PC-3 (cell line): ENCODE measurements around the gene TTYH2. TPM values are rescaled to one million over a fixed set of nuclear protein-coding genes. Genes with fewer than 3 reads are reported as not detected.

Experiments used
- ATAC-seq: fragments of 200-7000 bp; cut with Tn5 transposase; 2 replicates; pipeline ENCODE4 v1.9.1; 2020; ENCODE audit warnings: mild to moderate bottlenecking, moderate library complexity
- BruUV-seq: library from RNA; stranded (reverse); fragments of 400-500 nt; replicated peaks from 2 replicates; lab custom pipeline; 2021; lab: Mats Ljungman, UMichigan
- CTCF ChIA-PET: fragments of 300-600 bp; sonication (Branson Sonifier 250); formaldehyde crosslinking; loops from one replicate; lab custom pipeline; 2022; ENCODE audit warnings: antibody characterized with exemption; lab: Charles Lee
- POLR2A ChIA-PET: fragments of 300-600 bp; sonication (Branson Sonifier 250); formaldehyde crosslinking; loops from one replicate; lab custom pipeline; 2022; ENCODE audit warnings: antibody characterized with exemption; ENCODE audit not compliant: unreplicated experiment; lab: Charles Lee
- DNase-seq: peaks from one replicate; pipeline ENCODE4 v3.0.0-alpha.2; 2015
- H2AFZ ChIP-seq: fragments of 300-600 bp; sonication (generic); 2 replicates; pipeline ENCODE4 v1.6.0; 2016; ENCODE audit warnings: antibody characterized with exemption, low read length
- H3F3A ChIP-seq: fragments of 300-600 bp; sonication (generic); one replicate; pipeline ENCODE4 v1.6.0; 2017; ENCODE audit warnings: antibody characterized with exemption, low read length, control low read depth, mild to moderate bottlenecking; ENCODE audit not compliant: unreplicated experiment
- H3K27ac ChIP-seq: fragments of 300-600 bp; sonication (generic); 2 replicates; pipeline ENCODE4 v1.5.1; 2016; ENCODE audit warnings: mild to moderate bottlenecking, low read length
- H3K27me3 ChIP-seq: fragments of 300-600 bp; sonication (generic); 2 replicates; pipeline ENCODE4 v1.6.1; 2016; ENCODE audit warnings: low read length, mixed read lengths
- H3K36me3 ChIP-seq: fragments of 300-600 bp; sonication (generic); 2 replicates; pipeline ENCODE4 v1.6.1; 2016; ENCODE audit warnings: low read depth, mixed run types, low read length, mixed read lengths
- H3K4me1 ChIP-seq: fragments of 300-600 bp; sonication (generic); 2 replicates; pipeline ENCODE4 v1.5.1; 2016; ENCODE audit warnings: low read length; ENCODE audit not compliant: insufficient read depth
- H3K4me2 ChIP-seq: fragments of 300-600 bp; sonication (generic); 2 replicates; pipeline ENCODE4 v1.6.0; 2016; ENCODE audit warnings: low read length
- H3K4me3 ChIP-seq: fragments of 300-600 bp; sonication (generic); 2 replicates; pipeline ENCODE4 v1.5.1; 2016; ENCODE audit warnings: mild to moderate bottlenecking, low read length, mixed read lengths
- H3K79me2 ChIP-seq: fragments of 300-600 bp; sonication (generic); 2 replicates; pipeline ENCODE4 v1.6.1; 2017; ENCODE audit warnings: low read length, mixed read lengths
- H3K9ac ChIP-seq: fragments of 300-600 bp; sonication (generic); 2 replicates; pipeline ENCODE4 v1.6.0; 2016; ENCODE audit warnings: mild to moderate bottlenecking, low read length
- H3K9me2 ChIP-seq: fragments of 300-600 bp; sonication (generic); replicated peaks from 2 replicates; pipeline ENCODE4 v1.6.1; 2016; ENCODE audit warnings: mixed run types, low read length, mixed read lengths
- H3K9me3 ChIP-seq: fragments of 300-600 bp; sonication (generic); 2 replicates; pipeline ENCODE4 v1.6.1; 2016; ENCODE audit warnings: low read length, mixed read lengths
- H4K20me1 ChIP-seq: fragments of 300-600 bp; sonication (generic); 2 replicates; pipeline ENCODE4 v1.6.1; 2016; ENCODE audit warnings: low read length, mixed read lengths
- CTCF ChIP-seq: fragments of 300-600 bp; sonication (generic); conservative IDR thresholded peaks from 2 replicates; pipeline ENCODE4 v1.5.1; 2017; ENCODE audit warnings: antibody characterized with exemption, low read depth, mild to moderate bottlenecking, low read length
- EZH2 ChIP-seq: fragments of 300-600 bp; sonication (generic); IDR thresholded peaks from one replicate; pipeline ENCODE4 v1.6.1; 2017; ENCODE audit warnings: antibody characterized with exemption, mild to moderate bottlenecking, low read length; ENCODE audit not compliant: unreplicated experiment
- EZH2phosphoT487 ChIP-seq: fragments of 300-600 bp; sonication (generic); IDR thresholded peaks from 2 replicates; pipeline ENCODE4 v1.6.1; 2018; ENCODE audit warnings: mild to moderate bottlenecking, antibody characterized with exemption, low read length, borderline replicate concordance
- intact Hi-C: fragments of 100-400 bp; cut with micrococcal nuclease; formaldehyde crosslinking; loops from 2 replicates; pipeline ENCODE4 v1.9.0; 2023
- total RNA-seq: library from RNA; depleted of rRNA; stranded (reverse); fragments of >200 nt; gene quantifications from 2 replicates; pipeline ENCODE4 v1.2.3, GENCODE V29; 2014

Gene TTYH2
- total RNA-seq, 1 experiment from 2014 or later, result 17.6 TPM

- CTCF ChIA-PET, result interaction anchor here (0.7 kb wide), 1 partner anchor 1620 kb away, joined by 7 read pairs; no protein-coding TSS in a partner anchor
- H3K4me3 ChIP-seq, result no peak overlapping the region
- no peak for TF ChIP-seq EZH2phosphoT487
- TF ChIP-seq CTCF, result no peak; the same call in 1 of the 2 replicates
- no peak for TF ChIP-seq EZH2
- POLR2A ChIA-PET, result interaction anchor here (0.6 kb wide), 1 partner anchor 1880 kb away, joined by 4 read pairs; no protein-coding TSS in a partner anchor
- BruUV-seq, result no TSS peak
- H3K9ac ChIP-seq, result no peak overlapping the region
- H3K36me3 ChIP-seq, result no peaks in the 10 kb centered on the region
- H3K4me2 ChIP-seq, result no peak overlapping the region
- no peaks in the 10 kb centered on the region for H3F3A ChIP-seq
- no peak overlapping the region for H3K27ac ChIP-seq
- peaks cover 68% of the 10 kb centered on the region for H3K27me3 ChIP-seq
- no peaks in the 10 kb centered on the region for H3K9me2 ChIP-seq
- intact Hi-C loops, result loop anchor here (2.0 kb wide), 1 partner anchor 520 kb away; no protein-coding TSS in a partner anchor
- no peaks in the 10 kb centered on the region for H4K20me1 ChIP-seq
- no peaks in the 10 kb centered on the region for H3K79me2 ChIP-seq
- no peaks in the 10 kb centered on the region for H3K9me3 ChIP-seq
- no peak overlapping the region for H2AFZ ChIP-seq
- DNase-seq (peak; percentile 60), ATAC-seq (peak; percentile 56)
- 0 out of 2 replicates have a peak, but pooled peaks cover 8% of the 10 kb centered on the region for H3K4me1 ChIP-seq
Measured at GRCh38 chr17:74177018-74177450, 36.3 kb upstream of the TTYH2 start.

GRCh38 chr17:74179576-74179975 is 33.8 kb upstream of the TTYH2 start:
- ChIA-PET POLR2A (no interaction called here), CTCF (no interaction called here)
- Histone ChIP-seq H3K9ac (no peak overlapping the region), H3K4me3 (no peak overlapping the region), H3K79me2 (no peaks in the 10 kb centered on the region), H3K36me3 (no peaks in the 10 kb centered on the region), H3K27ac (no peak overlapping the region), H3K9me3 (no peaks in the 10 kb centered on the region), H4K20me1 (no peaks in the 10 kb centered on the region), H3K27me3 (peaks cover 61% of the 10 kb centered on the region), H3K4me1 (0 out of 2 replicates have a peak, but pooled peaks cover 8% of the 10 kb centered on the region), H3F3A (no peaks in the 10 kb centered on the region), H3K4me2 (no peak overlapping the region), H2AFZ (no peak overlapping the region), H3K9me2 (no peaks in the 10 kb centered on the region)
- ATAC-seq (no peak), DNase-seq (no peak)
- TF ChIP-seq EZH2 (no peak), EZH2phosphoT487 (no peak), CTCF (no peak)
- intact Hi-C loops, result no loop called here
- no TSS peak for BruUV-seq

- Histone ChIP-seq H4K20me1 (no peaks in the 10 kb centered on the region), H3K9me2 (no peaks in the 10 kb centered on the region), H3K27ac (no peak overlapping the region), H3K36me3 (no peaks in the 10 kb centered on the region), H2AFZ (no peak overlapping the region), H3K4me3 (no peak overlapping the region), H3K9ac (no peak overlapping the region), H3K9me3 (no peaks in the 10 kb centered on the region), H3F3A (no peaks in the 10 kb centered on the region), H3K79me2 (no peaks in the 10 kb centered on the region), H3K4me2 (no peak overlapping the region), H3K4me1 (0 out of 2 replicates have a peak, but pooled peaks cover 8% of the 10 kb centered on the region), H3K27me3 (peaks cover 59% of the 10 kb centered on the region)
- POLR2A ChIA-PET, result no interaction called here
- no peak for TF ChIP-seq CTCF
- no peak for TF ChIP-seq EZH2phosphoT487
- TF ChIP-seq EZH2, result no peak
- ATAC-seq (no peak), DNase-seq (no peak)
- CTCF ChIA-PET, result no interaction called here
- no TSS peak for BruUV-seq
- intact Hi-C loops, result no loop called here
Measured at GRCh38 chr17:74180336-74180735, 33.0 kb upstream of the TTYH2 start.
